Endodermal cell (in vitro differentiated cells): ENCODE results near the gene VIPR2. TPM values are rescaled to one million over a fixed set of nuclear protein-coding genes. Genes with fewer than 3 reads are reported as not detected.
"Not testable (repeated sequence)": the region's sequence is repeated elsewhere in the genome, so short reads cannot be mapped to it uniquely, and the experiment has no call there.

Experiments
- DNase-seq: peaks from one replicate; pipeline ENCODE4 v3.0.0-alpha.2; 2017
- H3K27ac ChIP-seq: 2 replicates; pipeline ENCODE4 v1.5.1; 2013; ENCODE audit warnings: mild to moderate bottlenecking, low read depth, low read length, moderate library complexity
- H3K27me3 ChIP-seq: 2 replicates; pipeline ENCODE4 v1.6.1; 2013; ENCODE audit warnings: mild to moderate bottlenecking, low read length, moderate library complexity; ENCODE audit not compliant: insufficient read depth, control insufficient read depth, poor library complexity, severe bottlenecking
- H3K36me3 ChIP-seq: 2 replicates; pipeline ENCODE4 v1.7.0; 2013; ENCODE audit warnings: mild to moderate bottlenecking, low read length, moderate library complexity; ENCODE audit not compliant: control insufficient read depth, insufficient read depth
- H3K4me1 ChIP-seq: one replicate; pipeline ENCODE4 v1.7.0; 2013; ENCODE audit warnings: low read length; ENCODE audit not compliant: control insufficient read depth, insufficient read depth
- H3K4me3 ChIP-seq: 2 replicates; pipeline ENCODE4 v1.5.1; 2013; ENCODE audit warnings: mild to moderate bottlenecking, low read length, moderate library complexity
- H3K9ac ChIP-seq: 2 replicates; pipeline ENCODE4 v1.6.1; 2013; ENCODE audit warnings: mild to moderate bottlenecking, low read length, moderate library complexity; ENCODE audit not compliant: poor library complexity, severe bottlenecking; ENCODE audit errors: extremely low read depth
- H3K9me3 ChIP-seq: 2 replicates; pipeline ENCODE4 v1.6.1; 2013; ENCODE audit warnings: mild to moderate bottlenecking, low read length, moderate library complexity; ENCODE audit not compliant: control insufficient read depth
- H3K27ac Mint-ChIP-seq: 2 replicates; pipeline ENCODE4 v1.8.0; 2020; ENCODE audit warnings: mixed read lengths
- H3K27me3 Mint-ChIP-seq: 2 replicates; pipeline ENCODE4 v1.8.0; 2021; ENCODE audit warnings: mild to moderate bottlenecking, mixed read lengths; ENCODE audit not compliant: insufficient read depth
- H3K36me3 Mint-ChIP-seq: 2 replicates; pipeline ENCODE4 v1.8.0; 2020; ENCODE audit warnings: low read depth, mixed read lengths
- H3K4me1 Mint-ChIP-seq: 2 replicates; pipeline ENCODE4 v1.8.0; 2020; ENCODE audit warnings: mixed read lengths
- H3K4me3 Mint-ChIP-seq: 2 replicates; pipeline ENCODE4 v1.8.0; 2020; ENCODE audit warnings: mild to moderate bottlenecking, moderate library complexity, mixed read lengths
- H3K9me3 Mint-ChIP-seq: 2 replicates; pipeline ENCODE4 v1.8.0; 2020; ENCODE audit warnings: mild to moderate bottlenecking, mixed read lengths
- CTCF ChIP-seq: fragments of 200-600 bp; sonication (generic); conservative IDR thresholded peaks from 2 replicates; pipeline ENCODE4 v1.5.0; 2021; ENCODE audit warnings: antibody characterized with exemption, mild to moderate bottlenecking
- WGBS, 2 experiments: methylation state at CpG; one replicate each; pipeline versions ENCODE4 v1.1.5 to v1.1.7; 2013; ENCODE audit warnings: missing lambda C conversion rate in 2 of 2, mixed read lengths in 1 of 2; ENCODE audit not compliant: insufficient coverage in 1 of 2, insufficient read length in 1 of 2; 5-methylcytosine and 5-hydroxymethylcytosine counted together
- total RNA-seq, 2 donors: library from RNA; stranded (reverse); fragmentation: NEBNext Ultra II Directional in 1 of 2; extraction: Animal tissue kit (Norgen Biotek cat#: 25700) in 1 of 2; gene quantifications; 2 replicates in 1 of 2; 3 replicates in 1 of 2; pipeline ENCODE4 v1.2.1, GENCODE V29; 2021

VIPR2 gene
- total RNA-seq, 2 donors from 2014 or later = 0.64 to 1.8 TPM

GRCh38 chr7:159136846-159137245 lies 7.8 kb downstream of the VIPR2 start:
- Histone ChIP-seq H3K4me1 (peaks cover 4% of the 10 kb centered on the region), H3K9ac (no peak overlapping the region), H3K27me3 (no peaks in the 10 kb centered on the region), H3K4me3 (no peak overlapping the region), H3K27ac (no peak overlapping the region), H3K36me3 (no peaks in the 10 kb centered on the region), H3K9me3 (peaks cover 30% of the 10 kb centered on the region)
- Mint-ChIP-seq H3K4me3 (no peak overlapping the region), H3K36me3 (peaks cover 22% of the 10 kb centered on the region), H3K9me3 (peaks cover 20% of the 10 kb centered on the region), H3K4me1 (peaks cover 9% of the 10 kb centered on the region), H3K27me3 (peaks cover 8% of the 10 kb centered on the region), H3K27ac (no peak overlapping the region)
- DNase-seq = peak; percentile 46
- 89 to 95% methylated on average over 2 to 6 of the region's 6 CpGs for WGBS, 2 experiments
- TF ChIP-seq CTCF = no peak

GRCh38 chr7:159136442-159136841 lies 8.2 kb downstream of the VIPR2 start:
- Mint-ChIP-seq H3K4me3 (no peak overlapping the region), H3K27me3 (peaks cover 8% of the 10 kb centered on the region), H3K4me1 (peaks cover 9% of the 10 kb centered on the region), H3K36me3 (peaks cover 22% of the 10 kb centered on the region), H3K9me3 (peaks cover 20% of the 10 kb centered on the region), H3K27ac (no peak overlapping the region)
- DNase-seq = peak; percentile 28
- 76 to 100% methylated on average over 2 to 7 of the region's 7 CpGs for WGBS, 2 experiments
- peaks cover 4% of the 10 kb centered on the region for H3K4me1 ChIP-seq
- no peaks in the 10 kb centered on the region for H3K36me3 ChIP-seq
- no peak overlapping the region for H3K27ac ChIP-seq
- no peak for TF ChIP-seq CTCF
- peaks cover 34% of the 10 kb centered on the region for H3K9me3 ChIP-seq
- no peak overlapping the region for H3K9ac ChIP-seq
- no peaks in the 10 kb centered on the region for H3K27me3 ChIP-seq
- H3K4me3 ChIP-seq = no peak overlapping the region

GRCh38 chr7:159136013-159136412 lies 8.7 kb downstream of the VIPR2 start:
- no peak overlapping the region for H3K27ac Mint-ChIP-seq
- Histone ChIP-seq H3K27ac (no peak overlapping the region), H3K36me3 (no peaks in the 10 kb centered on the region), H3K4me3 (no peak overlapping the region), H3K9me3 (peaks cover 37% of the 10 kb centered on the region), H3K27me3 (no peaks in the 10 kb centered on the region), H3K4me1 (peaks cover under 1% of the 10 kb centered on the region), H3K9ac (no peak overlapping the region)
- WGBS, 2 experiments = 77 to 82% methylated on average over 4 to 8 of the region's 8 CpGs
- TF ChIP-seq CTCF = no peak
- H3K9me3 Mint-ChIP-seq = peaks cover 20% of the 10 kb centered on the region
- peak; percentile 17 for DNase-seq
- H3K4me3 Mint-ChIP-seq = no peak overlapping the region
- peaks cover 8% of the 10 kb centered on the region for H3K27me3 Mint-ChIP-seq
- H3K36me3 Mint-ChIP-seq = peaks cover 22% of the 10 kb centered on the region
- peaks cover 9% of the 10 kb centered on the region for H3K4me1 Mint-ChIP-seq

DNA sequence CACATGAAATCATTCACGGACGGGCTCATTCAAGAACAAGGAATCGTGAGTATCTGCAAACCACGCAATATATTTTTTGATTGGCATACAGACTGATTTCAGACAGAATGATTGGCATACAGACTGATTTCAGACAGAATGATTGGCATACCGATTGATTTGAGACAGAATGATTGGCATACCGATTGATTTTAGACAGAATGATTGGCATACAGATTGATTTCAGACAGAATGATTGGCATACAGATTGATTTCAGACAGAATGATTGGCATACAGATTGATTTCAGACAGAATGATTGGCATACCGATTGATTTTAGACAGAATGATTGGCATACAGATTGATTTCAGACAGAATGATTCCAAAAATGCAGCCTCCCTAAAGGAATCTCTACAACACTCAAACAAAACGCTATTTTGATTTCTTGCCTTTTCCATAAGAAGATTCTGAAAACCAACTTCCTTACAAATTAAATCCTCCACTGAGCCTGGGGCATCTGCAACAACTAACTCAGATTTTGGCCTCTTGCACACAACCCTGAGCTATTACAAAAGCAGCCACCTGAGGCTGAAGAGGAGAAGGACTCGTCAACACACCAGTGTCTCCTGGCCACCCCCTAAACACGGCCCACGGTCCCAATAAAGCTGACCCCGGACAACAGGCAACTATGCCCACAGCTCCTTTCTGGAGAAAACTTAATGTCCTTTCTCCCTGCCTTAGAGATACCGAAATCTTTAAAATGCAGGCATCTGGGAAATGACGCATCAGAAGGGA lies 11.8 kb downstream of the VIPR2 start:
- H3K27me3 ChIP-seq, H3K27ac ChIP-seq, H3K9me3 Mint-ChIP-seq, H3K27ac Mint-ChIP-seq, H3K9ac ChIP-seq, H3K4me3 ChIP-seq, H3K36me3 Mint-ChIP-seq, H3K4me1 ChIP-seq, H3K4me3 Mint-ChIP-seq, H3K27me3 Mint-ChIP-seq, H3K36me3 ChIP-seq: not testable (repeated sequence)
- peaks cover 13% of the 10 kb centered on the region for H3K4me1 Mint-ChIP-seq
- H3K9me3 ChIP-seq = peaks cover 18% of the 10 kb centered on the region
- WGBS, 2 experiments = 84% methylated on average over 7 to 11 of the region's 14 CpGs
- DNase-seq = peak; percentile 33
